H9 (cell line): ENCODE results near the gene FAM13C. TPM values are rescaled to one million over a fixed set of nuclear protein-coding genes. Genes with fewer than 3 reads are reported as not detected.

Experiments used
- DNase-seq: peaks from one replicate; pipeline ENCODE4 v3.0.0-alpha.2; 2017
- H2AFZ ChIP-seq: one replicate; pipeline ENCODE4 v1.6.1; 2013; ENCODE audit warnings: mild to moderate bottlenecking, low read length, control low read depth, moderate library complexity
- H2AK5ac ChIP-seq: 2 replicates; pipeline ENCODE4 v1.6.1; 2013; ENCODE audit warnings: low read length, control low read depth, mixed read lengths; ENCODE audit not compliant: insufficient read length
- H2BK120ac ChIP-seq: one replicate; pipeline ENCODE4 v1.6.1; 2013; ENCODE audit warnings: low read depth, mild to moderate bottlenecking, low read length, control low read depth, inconsistent platforms; ENCODE audit not compliant: poor library complexity, severe bottlenecking
- H2BK12ac ChIP-seq: 2 replicates; pipeline ENCODE4 v1.6.1; 2013; ENCODE audit warnings: low read length, control low read depth, mixed read lengths, low read depth; ENCODE audit not compliant: insufficient read length
- H2BK15ac ChIP-seq: 2 replicates; pipeline ENCODE4 v1.6.1; 2013; ENCODE audit warnings: low read depth, low read length, control low read depth
- H2BK20ac ChIP-seq: one replicate; pipeline ENCODE4 v1.6.1; 2013; ENCODE audit warnings: low read depth, mild to moderate bottlenecking, low read length, control low read depth, inconsistent platforms; ENCODE audit not compliant: poor library complexity, severe bottlenecking
- H2BK5ac ChIP-seq: 2 replicates; pipeline ENCODE4 v1.6.1; 2013; ENCODE audit warnings: low read length, control low read depth, mixed read lengths; ENCODE audit not compliant: insufficient read length
- H3K14ac ChIP-seq: 2 replicates; pipeline ENCODE4 v1.6.1; 2013; ENCODE audit warnings: low read length, control low read depth; ENCODE audit not compliant: insufficient read depth
- H3K18ac ChIP-seq: 2 replicates; pipeline ENCODE4 v1.6.1; 2013; ENCODE audit warnings: low read depth, mild to moderate bottlenecking, mixed read lengths, low read length, control low read depth; ENCODE audit not compliant: insufficient read length
- H3K23ac ChIP-seq: 2 replicates; pipeline ENCODE4 v1.6.1; 2013; ENCODE audit warnings: low read length, control low read depth, mixed read lengths, low read depth; ENCODE audit not compliant: insufficient read length
- H3K23me2 ChIP-seq: 2 replicates; pipeline ENCODE4 v1.6.1; 2013; ENCODE audit warnings: low read depth, mild to moderate bottlenecking, mixed read lengths, low read length, control low read depth; ENCODE audit not compliant: insufficient read length, poor library complexity, severe bottlenecking
- H3K27ac ChIP-seq: 2 replicates; pipeline ENCODE4 v1.5.1; 2013; ENCODE audit warnings: low read length, control low read depth, mixed read lengths, low read depth; ENCODE audit not compliant: insufficient read length
- H3K27me3 ChIP-seq: 2 replicates; pipeline ENCODE4 v1.6.1; 2013; ENCODE audit warnings: low read length, control low read depth, inconsistent platforms; ENCODE audit not compliant: insufficient read depth
- H3K4ac ChIP-seq: 2 replicates; pipeline ENCODE4 v1.6.1; 2013; ENCODE audit warnings: low read depth, mild to moderate bottlenecking, control low read depth, inconsistent platforms, low read length, moderate library complexity
- H3K4me1 ChIP-seq: 2 replicates; pipeline ENCODE4 v1.6.1; 2013; ENCODE audit warnings: low read length, control low read depth, inconsistent platforms; ENCODE audit not compliant: insufficient read depth
- H3K4me2 ChIP-seq: 2 replicates; pipeline ENCODE4 v1.6.1; 2013; ENCODE audit warnings: low read length, control low read depth, mixed read lengths; ENCODE audit not compliant: insufficient read length, insufficient read depth
- H3K56ac ChIP-seq: 2 replicates; pipeline ENCODE4 v1.6.1; 2013; ENCODE audit warnings: low read depth, mild to moderate bottlenecking, mixed read lengths, low read length, control low read depth; ENCODE audit not compliant: insufficient read length
- H3K79me1 ChIP-seq: 2 replicates; pipeline ENCODE4 v1.6.1; 2013; ENCODE audit warnings: low read depth, mild to moderate bottlenecking, moderate library complexity, low read length, control low read depth, inconsistent platforms; ENCODE audit not compliant: insufficient read depth, poor library complexity, severe bottlenecking
- H3K79me2 ChIP-seq: 2 replicates; pipeline ENCODE4 v1.6.1; 2013; ENCODE audit warnings: low read length, control low read depth, inconsistent platforms; ENCODE audit not compliant: insufficient read depth
- H3K9ac ChIP-seq: 2 replicates; pipeline ENCODE4 v1.6.1; 2013; ENCODE audit warnings: low read length, control low read depth, mixed read lengths; ENCODE audit not compliant: insufficient read length; ENCODE audit errors: extremely low read depth
- H3K9me3 ChIP-seq: one replicate; pipeline ENCODE4 v1.6.1; 2013; ENCODE audit warnings: low read depth, low read length, inconsistent platforms; ENCODE audit not compliant: control insufficient read depth
- H3T11ph ChIP-seq: one replicate; pipeline ENCODE4 v1.6.1; 2013; ENCODE audit warnings: mild to moderate bottlenecking, low read length, control low read depth, inconsistent platforms
- H4K20me1 ChIP-seq: one replicate; pipeline ENCODE4 v1.6.1; 2013; ENCODE audit not compliant: control insufficient read depth, insufficient read length, insufficient read depth
- H4K5ac ChIP-seq: 2 replicates; pipeline ENCODE4 v1.6.1; 2013; ENCODE audit warnings: low read depth, mild to moderate bottlenecking, mixed read lengths, low read length, control low read depth; ENCODE audit not compliant: insufficient read length
- H4K8ac ChIP-seq: replicated peaks from 2 replicates; pipeline ENCODE4 v1.6.1; 2013; ENCODE audit warnings: low read length, control low read depth, mixed read lengths, low read depth; ENCODE audit not compliant: insufficient read length
- H4K91ac ChIP-seq: 2 replicates; pipeline ENCODE4 v1.6.1; 2013; ENCODE audit warnings: low read depth, mild to moderate bottlenecking, moderate library complexity, mixed read lengths, low read length, control low read depth; ENCODE audit not compliant: insufficient read length
- H3K27ac Mint-ChIP-seq, 3 experiments: 2 replicates in 2 of 3; 3 replicates in 1 of 3; pipeline ENCODE4 v1.8.0; 2020 to 2021; ENCODE audit warnings: mixed read lengths in 3 of 3, mild to moderate bottlenecking in 1 of 3, moderate library complexity in 1 of 3
- H3K27me3 Mint-ChIP-seq: 2 replicates; pipeline ENCODE4 v1.8.0; 2021; ENCODE audit warnings: low read depth, mild to moderate bottlenecking, moderate library complexity, mixed read lengths
- H3K36me3 Mint-ChIP-seq, 3 experiments: 2 replicates in 2 of 3; 3 replicates in 1 of 3; pipeline ENCODE4 v1.8.0; 2020 to 2021; ENCODE audit warnings: low read depth in 3 of 3, mixed read lengths in 3 of 3; ENCODE audit not compliant: insufficient read depth in 1 of 3
- H3K4me1 Mint-ChIP-seq, 2 experiments: 2 replicates each; pipeline ENCODE4 v1.8.0; 2020; ENCODE audit warnings: mixed read lengths in 2 of 2
- H3K4me3 Mint-ChIP-seq, 2 experiments: 2 replicates in 1 of 2; 3 replicates in 1 of 2; pipeline ENCODE4 v1.8.0; 2020 to 2021; ENCODE audit warnings: mild to moderate bottlenecking in 2 of 2, mixed read lengths in 2 of 2, moderate library complexity in 1 of 2
- H3K9me3 Mint-ChIP-seq, 2 experiments: 2 replicates in 1 of 2; 3 replicates in 1 of 2; pipeline ENCODE4 v1.8.0; 2020; ENCODE audit warnings: mild to moderate bottlenecking in 2 of 2, mixed read lengths in 2 of 2, moderate library complexity in 1 of 2
- WGBS: extraction: QIAGEN DNeasy Blood & Tissue Kit; methylation state at CpG from one replicate; pipeline ENCODE4 v1.1.7; 2013; ENCODE audit warnings: missing lambda C conversion rate, low lambda C conversion rate, mixed read lengths; ENCODE audit not compliant: insufficient read length; ENCODE audit errors: extremely low coverage; 5-methylcytosine and 5-hydroxymethylcytosine counted together
- total RNA-seq: library from RNA; stranded (reverse); gene quantifications from 2 replicates; pipeline ENCODE4 v1.2.1, GENCODE V29; 2021
- TF ChIP-seq, protein P1 (sequence below): fragments of 200-600 bp; sonication (generic); conservative IDR thresholded peaks from 3 replicates; pipeline ENCODE4 v1.8.0; 2021; ENCODE audit warnings: antibody characterized with exemption, mild to moderate bottlenecking

Gene FAM13C
- total RNA-seq, 1 experiment from 2014 or later = 0.31 TPM

DNA sequence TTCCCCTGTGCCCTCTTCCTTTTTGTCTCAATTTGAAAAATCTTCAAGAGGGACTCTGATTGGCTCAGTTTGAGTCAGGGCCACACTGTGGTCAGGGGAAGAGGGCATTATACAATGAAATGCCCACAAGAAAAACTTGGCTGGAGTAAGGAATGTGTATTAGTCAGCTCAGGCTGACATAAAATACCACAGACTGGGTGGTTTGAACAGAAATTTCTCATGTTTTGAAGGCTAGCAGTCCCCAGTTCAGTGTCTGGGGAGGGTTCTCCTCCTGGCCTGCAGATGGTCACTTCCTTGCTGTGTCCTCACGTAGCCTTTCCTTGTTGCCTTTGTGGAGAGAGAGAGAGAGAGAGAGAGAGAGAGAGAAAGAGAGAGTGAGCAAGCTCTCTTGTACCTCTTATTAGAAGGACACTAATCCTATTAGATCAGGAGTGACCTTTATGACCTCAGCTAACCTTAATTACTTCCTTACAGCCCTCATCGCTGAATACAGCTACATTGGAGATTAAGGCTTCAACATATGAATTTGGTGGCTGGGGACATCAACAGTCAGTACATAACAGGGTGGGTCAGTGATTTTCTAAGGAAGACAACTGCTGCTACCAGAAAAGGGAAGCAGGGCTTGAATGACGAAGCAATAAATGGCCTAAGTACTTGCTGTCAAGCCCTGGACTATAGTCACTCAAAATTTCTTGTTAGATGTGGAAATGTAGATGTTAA lies 25.8 kb upstream of the FAM13C start:
- Histone ChIP-seq H2AFZ (no peak overlapping the region), H2AK5ac (no peak overlapping the region), H3K27ac (no peak overlapping the region), H2BK12ac (no peak overlapping the region), H3K79me2 (no peaks in the 10 kb centered on the region), H3K23me2 (no peaks in the 10 kb centered on the region), H3K79me1 (no peaks in the 10 kb centered on the region), H3K18ac (no peak overlapping the region), H3K14ac (no peak overlapping the region), H3K9me3 (no peaks in the 10 kb centered on the region), H3K4me2 (no peak overlapping the region), H3K56ac (no peak overlapping the region), H2BK15ac (no peak overlapping the region), H3T11ph (no peak overlapping the region), H2BK120ac (no peak overlapping the region), H3K4ac (no peak overlapping the region), H3K23ac (no peak overlapping the region), H4K91ac (no peak overlapping the region), H3K9ac (no peak overlapping the region), H2BK20ac (no peak overlapping the region), H3K4me1 (peaks cover 3% of the 10 kb centered on the region; the same call in 1 of the 2 replicates), H3K27me3 (no peaks in the 10 kb centered on the region), H2BK5ac (no peak overlapping the region), H4K5ac (no peak overlapping the region), H4K8ac (no peak overlapping the region), H4K20me1 (no peaks in the 10 kb centered on the region)
- peaks cover 20 to 24% of the 10 kb centered on the region in 2 experiments for H3K4me1 Mint-ChIP-seq
- H3K9me3 Mint-ChIP-seq = no peaks in the 10 kb centered on the region
- H3K4me3 Mint-ChIP-seq = no peak overlapping the region
- no peaks in the 10 kb centered on the region for H3K27me3 Mint-ChIP-seq
- TF ChIP-seq, protein P1, sequence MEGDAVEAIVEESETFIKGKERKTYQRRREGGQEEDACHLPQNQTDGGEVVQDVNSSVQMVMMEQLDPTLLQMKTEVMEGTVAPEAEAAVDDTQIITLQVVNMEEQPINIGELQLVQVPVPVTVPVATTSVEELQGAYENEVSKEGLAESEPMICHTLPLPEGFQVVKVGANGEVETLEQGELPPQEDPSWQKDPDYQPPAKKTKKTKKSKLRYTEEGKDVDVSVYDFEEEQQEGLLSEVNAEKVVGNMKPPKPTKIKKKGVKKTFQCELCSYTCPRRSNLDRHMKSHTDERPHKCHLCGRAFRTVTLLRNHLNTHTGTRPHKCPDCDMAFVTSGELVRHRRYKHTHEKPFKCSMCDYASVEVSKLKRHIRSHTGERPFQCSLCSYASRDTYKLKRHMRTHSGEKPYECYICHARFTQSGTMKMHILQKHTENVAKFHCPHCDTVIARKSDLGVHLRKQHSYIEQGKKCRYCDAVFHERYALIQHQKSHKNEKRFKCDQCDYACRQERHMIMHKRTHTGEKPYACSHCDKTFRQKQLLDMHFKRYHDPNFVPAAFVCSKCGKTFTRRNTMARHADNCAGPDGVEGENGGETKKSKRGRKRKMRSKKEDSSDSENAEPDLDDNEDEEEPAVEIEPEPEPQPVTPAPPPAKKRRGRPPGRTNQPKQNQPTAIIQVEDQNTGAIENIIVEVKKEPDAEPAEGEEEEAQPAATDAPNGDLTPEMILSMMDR = no peak
- peak overlapping the region in 1 of 3 experiments; percentile 66; a peak in 1 of 7 replicates for H3K27ac Mint-ChIP-seq
- no CpG with 5 or more reads among the region's 3 CpGs for WGBS
- no peak for DNase-seq
- H3K36me3 Mint-ChIP-seq = no peaks in the 10 kb centered on the region
